HG02870 (cell line): ENCODE measurements around the gene PORCN.
"Not testable (repeated sequence)": the region's sequence is repeated elsewhere in the genome, so short reads cannot be mapped to it uniquely, and the experiment has no call there.

Experiments
- ATAC-seq: cut with Tn5 transposase; IDR thresholded peaks from one replicate; pipeline ENCODE4 v1.9.1; 2021; ENCODE audit warnings: mild to moderate bottlenecking, moderate library complexity; ENCODE audit not compliant: unreplicated experiment

PORCN gene

DNA sequence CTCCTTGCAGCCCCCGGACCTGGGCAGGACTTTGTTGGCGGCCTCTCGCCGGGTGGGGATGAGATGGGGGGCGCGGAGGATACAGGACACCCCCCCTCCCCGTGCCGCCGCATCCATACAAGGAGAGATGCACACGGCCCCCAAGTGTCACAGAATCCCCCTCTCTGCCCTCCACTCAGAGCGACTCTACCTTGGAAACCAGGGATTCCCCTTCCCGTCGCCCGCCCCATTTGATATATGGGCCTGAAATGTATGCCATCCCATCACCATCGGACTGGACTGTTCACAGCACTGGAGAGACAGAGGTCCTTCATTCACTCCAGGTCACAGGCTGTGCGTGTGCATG lies 426 bp downstream of the PORCN start:
- ATAC-seq: peak; percentile 5

DNA sequence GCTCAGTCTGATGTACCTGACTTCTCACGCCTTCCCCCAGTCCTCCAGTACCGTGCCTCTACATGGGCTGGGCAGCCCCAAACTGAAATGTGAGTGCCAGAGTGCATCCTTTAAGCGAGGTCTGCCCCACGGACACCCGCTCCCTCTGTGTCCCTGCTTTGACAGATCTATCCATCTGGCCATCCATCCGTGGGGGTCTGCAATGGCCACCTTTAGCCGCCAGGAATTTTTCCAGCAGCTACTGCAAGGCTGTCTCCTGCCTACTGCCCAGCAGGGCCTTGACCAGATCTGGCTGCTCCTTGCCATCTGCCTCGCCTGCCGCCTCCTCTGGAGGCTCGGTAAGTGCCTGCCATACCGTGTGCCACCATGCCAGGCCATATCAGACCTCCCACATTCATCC lies 827 bp downstream of the PORCN start:
- ATAC-seq: no peak

DNA sequence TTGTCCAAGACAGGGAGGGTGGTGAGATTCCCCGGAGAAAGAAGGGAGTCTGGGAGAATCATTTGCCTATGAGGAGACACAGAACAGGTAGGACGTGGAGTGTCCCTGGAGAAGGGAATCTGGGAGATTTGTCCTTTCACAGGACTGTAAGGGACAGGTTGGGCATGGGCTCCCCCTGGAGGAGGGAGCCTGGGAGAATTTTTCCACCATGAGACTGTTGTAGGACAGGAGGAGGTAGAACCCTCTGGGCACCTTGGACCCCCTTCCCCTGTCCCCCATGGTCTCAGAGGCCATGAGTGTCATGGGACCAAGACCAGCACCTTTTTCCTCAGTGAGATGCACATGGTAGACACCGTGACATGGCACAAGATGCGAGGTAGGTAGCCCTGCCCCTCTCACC lies 2.8 kb downstream of the PORCN start:
- no peak for ATAC-seq

- ATAC-seq: no peak
These were observed 3.7 kb downstream of the PORCN start for GRCh38 chrX:48512371-48512935.

- ATAC-seq: no peak
These were observed 4.9 kb downstream of the PORCN start for GRCh38 chrX:48513670-48514069.

DNA sequence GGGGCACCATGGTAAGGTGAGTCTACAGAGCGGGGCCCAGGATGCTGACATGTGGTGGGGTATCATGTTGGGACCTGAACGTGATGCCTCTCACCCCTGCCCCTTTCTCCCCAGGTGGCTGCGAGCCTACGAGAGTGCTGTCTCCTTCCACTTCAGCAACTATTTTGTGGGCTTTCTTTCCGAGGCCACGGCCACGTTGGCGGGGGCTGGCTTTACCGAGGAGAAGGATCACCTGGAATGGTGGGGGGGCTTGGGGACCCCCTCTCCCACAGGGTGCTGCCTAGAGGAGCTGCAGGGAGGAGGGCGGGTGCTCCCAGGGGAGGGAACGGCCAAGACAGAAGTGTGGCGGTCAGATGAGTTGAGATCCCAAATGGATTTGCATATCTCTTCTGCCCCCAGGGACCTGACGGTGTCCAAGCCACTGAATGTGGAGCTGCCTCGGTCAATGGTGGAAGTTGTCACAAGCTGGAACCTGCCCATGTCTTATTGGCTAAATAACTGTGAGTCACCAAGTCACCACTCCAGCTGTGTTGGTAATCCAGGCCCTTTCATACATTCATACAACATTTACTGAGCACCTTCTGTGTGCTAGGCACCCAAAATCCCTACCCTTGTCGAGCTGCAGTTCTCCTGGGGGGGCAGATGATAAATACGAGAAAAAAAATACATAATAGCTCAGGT lies 5.5 kb downstream of the PORCN start:
- ATAC-seq: no peak

DNA sequence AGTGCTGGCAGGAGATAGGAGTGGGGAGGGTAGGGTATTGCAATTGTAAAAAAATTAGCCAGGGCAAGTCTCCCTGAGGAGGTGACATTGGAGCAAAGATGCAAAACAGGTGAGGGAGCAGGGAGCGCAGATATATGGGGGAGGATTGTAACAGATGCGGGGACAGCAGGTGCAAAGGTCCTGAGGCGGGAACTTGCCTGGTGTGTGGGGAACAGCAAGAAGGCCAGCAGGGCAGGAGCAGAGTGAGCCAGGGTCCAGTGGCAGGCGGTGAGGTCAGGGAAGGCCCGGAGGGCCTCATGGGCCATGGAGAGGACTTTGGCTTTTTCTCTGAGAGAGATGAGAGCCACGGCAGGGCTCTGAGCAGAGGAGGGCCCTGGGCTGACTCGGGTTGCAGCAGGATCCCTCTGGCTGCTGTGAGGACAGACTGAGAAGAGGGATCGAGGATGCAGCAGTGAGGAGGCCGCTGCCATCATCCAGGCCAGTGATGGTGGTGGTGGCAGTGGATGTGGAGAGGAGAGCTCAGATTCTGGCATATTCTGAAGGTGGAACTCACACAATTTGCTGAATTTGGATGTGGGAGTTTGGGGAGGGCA lies 6.2 kb downstream of the PORCN start:
- no peak for ATAC-seq

DNA sequence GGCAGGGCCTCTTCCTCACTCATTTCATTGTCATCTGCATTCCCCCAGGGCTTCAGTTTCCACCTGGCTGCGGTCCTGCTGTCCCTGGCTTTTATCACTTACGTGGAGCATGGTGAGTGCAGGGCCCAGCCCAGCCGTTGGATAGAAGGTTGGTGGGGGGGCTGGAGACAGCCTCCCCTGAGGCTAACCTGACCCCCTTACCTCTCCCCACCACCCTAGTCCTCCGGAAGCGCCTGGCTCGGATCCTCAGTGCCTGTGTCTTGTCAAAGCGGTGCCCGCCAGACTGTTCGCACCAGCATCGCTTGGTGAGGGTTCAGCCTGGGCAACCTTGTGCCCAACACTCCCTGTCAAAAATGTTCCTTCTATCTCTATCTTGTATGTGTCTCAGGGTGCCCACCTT lies 7.0 kb downstream of the PORCN start:
- no peak for ATAC-seq

DNA sequence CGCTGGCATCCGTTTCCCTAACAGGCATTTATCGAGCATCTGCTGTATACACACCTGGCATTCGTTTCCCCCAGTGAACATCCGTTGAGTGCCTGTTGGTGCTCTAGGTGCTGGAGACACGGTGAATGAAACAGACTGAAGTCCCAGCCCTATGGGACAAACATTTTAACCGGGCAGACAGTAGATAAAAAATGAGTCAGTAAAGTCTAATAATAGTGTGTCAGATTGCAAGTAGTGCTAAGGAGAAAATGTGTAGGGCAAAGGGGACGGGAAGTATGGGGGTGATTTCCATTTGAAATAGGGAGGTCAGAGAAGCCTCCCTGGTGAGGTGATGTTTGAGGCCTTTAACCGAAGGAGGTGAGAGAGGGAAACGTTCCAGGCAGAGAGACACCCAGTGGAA lies 7.5 kb downstream of the PORCN start:
- no peak for ATAC-seq

- ATAC-seq: no peak
These were observed 8.2 kb downstream of the PORCN start for GRCh38 chrX:48516987-48517386.

GRCh38 chrX:48519481-48519880 lies 10.7 kb downstream of the PORCN start:
- not testable (repeated sequence) for ATAC-seq

DNA sequence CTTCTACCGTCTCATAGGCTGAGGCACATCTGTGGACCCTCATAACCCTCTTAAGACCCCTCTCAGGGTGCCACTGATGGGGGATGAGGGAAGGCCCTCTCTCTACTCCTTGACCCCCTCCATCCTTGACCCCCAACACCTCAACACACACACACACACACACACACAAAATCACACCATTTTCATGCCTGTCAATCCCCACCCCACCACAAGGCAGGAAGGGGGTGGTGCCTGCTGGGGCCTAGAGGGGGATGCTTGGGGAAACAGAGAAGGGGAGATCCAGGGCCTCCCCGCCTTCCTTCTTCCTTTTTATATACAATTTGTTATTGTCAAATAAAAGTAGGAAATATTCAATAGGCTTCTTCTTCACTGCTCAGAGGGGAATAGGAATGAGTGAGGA lies 11.7 kb downstream of the PORCN start:
- no peak for ATAC-seq

GRCh38 chrX:48520976-48521352 lies 12.2 kb downstream of the PORCN start:
- no peak for ATAC-seq

GRCh38 chrX:48521353-48522243 lies 12.8 kb downstream of the PORCN start, which contains the start of gene EBP:
Gene EBP, plus strand, starts transcription at chrX:48521808. Its CDS starts 1,964 bp downstream, at chrX:48523772.
- peak; percentile 93 for ATAC-seq

DNA sequence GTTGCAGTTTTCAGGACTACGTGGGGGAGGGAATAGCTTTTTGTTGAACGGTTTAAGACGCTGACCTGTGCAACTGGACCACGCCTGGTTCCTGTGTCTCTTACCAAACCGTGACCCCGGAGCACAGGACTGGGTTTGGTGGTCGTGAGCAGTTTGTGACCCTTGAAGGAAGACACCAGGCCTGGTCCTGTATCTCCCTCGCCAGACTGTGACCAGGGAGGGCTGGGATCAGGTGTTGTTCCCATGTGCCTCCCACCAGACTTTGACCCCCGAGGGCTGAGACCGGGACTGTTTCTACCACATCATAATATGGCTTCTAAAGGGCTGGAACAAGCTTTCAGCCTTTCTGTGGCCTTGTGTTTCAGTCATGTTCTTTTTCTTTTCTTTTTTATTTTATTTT lies 13.5 kb downstream of the PORCN start:
- no peak for ATAC-seq

DNA sequence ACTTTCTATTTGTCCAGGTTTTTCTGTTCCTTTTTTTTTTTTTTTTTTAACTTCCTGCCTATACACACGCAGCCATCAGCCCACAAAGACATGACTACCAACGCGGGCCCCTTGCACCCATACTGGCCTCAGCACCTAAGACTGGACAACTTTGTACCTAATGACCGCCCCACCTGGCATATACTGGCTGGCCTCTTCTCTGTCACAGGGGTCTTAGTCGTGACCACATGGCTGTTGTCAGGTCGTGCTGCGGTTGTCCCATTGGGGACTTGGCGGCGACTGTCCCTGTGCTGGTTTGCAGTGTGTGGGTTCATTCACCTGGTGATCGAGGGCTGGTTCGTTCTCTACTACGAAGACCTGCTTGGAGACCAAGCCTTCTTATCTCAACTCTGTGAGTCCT lies 14.9 kb downstream of the PORCN start:
- ATAC-seq: no peak

GRCh38 chrX:48525853-48526252 lies 17.1 kb downstream of the PORCN start:
- not testable (repeated sequence) for ATAC-seq

- no peak for ATAC-seq
These were observed 21.9 kb downstream of the PORCN start for GRCh38 chrX:48530736-48531135.

GRCh38 chrX:48531358-48531959 lies 22.7 kb downstream of the PORCN start:
- no peak for ATAC-seq

GRCh38 chrX:48532161-48532560 lies 23.4 kb downstream of the PORCN start:
- ATAC-seq: no peak

DNA sequence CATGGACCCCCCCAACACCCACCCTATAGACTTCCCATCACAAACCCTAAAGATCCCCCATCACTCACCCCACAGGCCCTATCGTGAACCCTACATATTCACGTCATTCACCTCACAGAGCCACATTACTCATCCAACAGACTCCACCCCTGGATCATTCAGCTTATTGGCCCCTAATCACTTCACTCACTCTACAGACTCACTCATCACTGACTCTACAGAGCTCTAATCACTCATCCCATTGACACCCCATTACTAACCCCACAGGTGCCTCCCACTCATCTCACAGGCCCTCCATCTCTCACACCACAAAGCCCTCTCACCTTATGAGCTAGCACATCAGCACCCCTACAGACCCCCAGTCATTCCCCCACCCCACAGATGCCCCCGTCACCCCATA lies 24.4 kb downstream of the PORCN start:
- ATAC-seq: no peak
